Measurements from ENCODE around the gene ZFYVE26.
"Not testable (repeated sequence)": the region's sequence is repeated elsewhere in the genome, so short reads cannot be mapped to it uniquely, and the experiment has no call there.

ZFYVE26 gene

DNA sequence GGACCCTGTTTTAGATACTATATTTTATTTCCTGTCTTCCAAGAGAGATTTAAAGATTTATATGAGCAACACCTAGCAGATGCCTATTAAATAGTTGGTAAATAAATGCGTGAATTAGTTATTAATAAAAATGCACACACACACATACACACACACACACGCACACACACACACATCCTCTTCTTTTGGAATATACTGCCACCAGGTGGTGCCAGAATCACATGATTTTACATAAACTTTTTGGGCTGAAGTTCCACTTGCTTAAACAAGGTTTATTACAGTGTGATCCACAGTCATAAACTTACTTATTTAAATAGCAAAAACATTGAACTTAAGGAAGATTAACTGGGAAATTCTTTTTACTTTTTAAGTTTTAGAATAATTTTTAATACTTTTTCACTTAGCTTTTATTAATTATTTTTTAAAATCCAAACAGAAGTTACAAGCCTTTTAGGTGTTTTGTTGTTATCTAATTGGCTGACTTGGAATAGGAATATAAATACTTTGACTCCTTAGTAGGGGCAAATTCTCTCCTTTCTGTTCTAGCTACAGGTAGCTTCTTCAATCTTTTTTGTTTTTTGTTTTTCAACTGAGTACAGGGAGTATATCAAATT is 20.7 kb upstream of the ZFYVE26 start:
- no peaks in the 10 kb centered on the region for H3K9me3 ChIP-seq (replicated peaks; ENCODE audit: low read length)
- no peaks in the 10 kb centered on the region for H3K27me3 ChIP-seq (ENCODE audit: control insufficient read depth, insufficient read depth, low read length)
- no peaks in the 10 kb centered on the region for H3K36me3 ChIP-seq (ENCODE audit: insufficient read depth, low read length)
- no peak overlapping the region for H3K4me3 ChIP-seq (ENCODE audit: low read length)
- H3K9ac ChIP-seq (ENCODE audit: low read depth, low read length): no peak overlapping the region
- no peak overlapping the region for H3K4me2 ChIP-seq (ENCODE audit: low read length)
- H3K4me1 ChIP-seq (ENCODE audit: control insufficient read depth, insufficient read depth, low read length): no peaks in the 10 kb centered on the region

DNA sequence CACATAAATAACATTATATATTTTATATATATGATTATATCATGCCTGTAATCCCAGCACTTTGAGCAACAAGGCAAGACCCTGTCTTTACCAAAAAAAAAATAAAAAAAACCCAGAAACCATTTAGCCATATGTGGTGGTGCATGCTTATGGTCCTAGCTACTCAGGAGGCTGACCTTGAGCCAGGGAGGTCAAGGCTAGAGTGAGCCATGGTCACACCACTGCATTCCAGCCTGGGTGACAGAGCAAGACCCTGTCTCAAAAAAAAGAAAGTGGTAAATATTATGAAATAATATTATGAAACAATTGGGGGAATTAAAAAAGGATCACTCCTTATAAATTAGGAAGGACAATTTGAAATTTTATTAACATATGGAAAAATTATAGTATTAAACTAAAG is 19.2 kb upstream of the ZFYVE26 start:
- Histone ChIP-seq H3K27me3 (ENCODE audit: control insufficient read depth, insufficient read depth, low read length) (no peaks in the 10 kb centered on the region), H3K9me3 (replicated peaks; ENCODE audit: low read length) (no peaks in the 10 kb centered on the region), H3K36me3 (ENCODE audit: insufficient read depth, low read length) (no peaks in the 10 kb centered on the region), H3K9ac (ENCODE audit: low read depth, low read length) (no peak overlapping the region), H3K4me3 (ENCODE audit: low read length) (no peak overlapping the region), H3K4me2 (ENCODE audit: low read length) (no peak overlapping the region), H3K4me1 (ENCODE audit: control insufficient read depth, insufficient read depth, low read length) (no peaks in the 10 kb centered on the region)

DNA sequence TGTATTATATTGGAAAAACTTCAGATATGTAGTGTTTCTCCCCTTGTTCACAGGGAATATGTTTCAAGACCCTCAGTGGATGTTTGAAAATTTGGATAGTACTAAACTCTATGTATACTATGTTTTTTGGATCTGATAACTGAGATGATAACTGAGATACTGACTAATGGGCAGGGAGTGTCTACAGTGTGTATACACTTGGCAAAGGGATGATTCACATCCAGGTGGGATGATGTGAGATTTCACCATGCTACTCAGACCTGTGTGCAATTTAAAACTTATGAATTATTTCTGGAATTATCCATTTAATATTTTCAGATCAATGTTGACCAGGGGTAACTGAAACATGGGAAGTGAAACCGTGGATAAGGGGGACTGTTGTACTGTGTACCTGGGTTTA is 17.0 kb upstream of the ZFYVE26 start:
- H3K4me2 ChIP-seq (ENCODE audit: low read length): no peak overlapping the region
- H3K36me3 ChIP-seq (ENCODE audit: insufficient read depth, low read length): no peaks in the 10 kb centered on the region
- no peak overlapping the region for H3K4me3 ChIP-seq (ENCODE audit: low read length)
- H3K27me3 ChIP-seq (ENCODE audit: control insufficient read depth, insufficient read depth, low read length): no peaks in the 10 kb centered on the region
- no peaks in the 10 kb centered on the region for H3K9me3 ChIP-seq (replicated peaks; ENCODE audit: low read length)
- no peaks in the 10 kb centered on the region for H3K4me1 ChIP-seq (ENCODE audit: control insufficient read depth, insufficient read depth, low read length)
- H3K9ac ChIP-seq (ENCODE audit: low read depth, low read length): no peak overlapping the region

DNA sequence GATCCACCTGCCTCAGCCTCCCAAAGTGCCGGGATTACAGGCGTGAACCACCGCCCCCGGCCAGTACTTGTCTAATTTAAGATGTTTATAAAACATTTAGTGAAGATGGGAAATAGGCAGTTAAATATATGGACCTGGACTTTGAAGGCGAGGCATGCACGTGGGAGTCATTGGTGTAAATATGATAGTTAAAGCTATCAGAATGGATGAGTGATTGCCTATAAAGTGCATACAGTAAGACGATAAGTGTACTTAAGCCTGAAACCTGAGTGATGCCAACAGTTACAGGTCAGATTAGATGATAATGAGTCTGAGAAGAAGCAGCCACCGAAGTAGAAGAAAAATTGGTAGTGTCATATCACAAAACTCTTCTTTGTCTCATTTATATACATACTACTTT is 14.7 kb upstream of the ZFYVE26 start:
- no peak overlapping the region for H3K4me3 ChIP-seq (ENCODE audit: low read length)
- no peaks in the 10 kb centered on the region for H3K36me3 ChIP-seq (ENCODE audit: insufficient read depth, low read length)
- no peaks in the 10 kb centered on the region for H3K9me3 ChIP-seq (replicated peaks; ENCODE audit: low read length)
- H3K4me1 ChIP-seq (ENCODE audit: control insufficient read depth, insufficient read depth, low read length): no peaks in the 10 kb centered on the region
- no peaks in the 10 kb centered on the region for H3K27me3 ChIP-seq (ENCODE audit: control insufficient read depth, insufficient read depth, low read length)
- H3K4me2 ChIP-seq (ENCODE audit: low read length): no peak overlapping the region
- H3K9ac ChIP-seq (ENCODE audit: low read depth, low read length): no peak overlapping the region

DNA sequence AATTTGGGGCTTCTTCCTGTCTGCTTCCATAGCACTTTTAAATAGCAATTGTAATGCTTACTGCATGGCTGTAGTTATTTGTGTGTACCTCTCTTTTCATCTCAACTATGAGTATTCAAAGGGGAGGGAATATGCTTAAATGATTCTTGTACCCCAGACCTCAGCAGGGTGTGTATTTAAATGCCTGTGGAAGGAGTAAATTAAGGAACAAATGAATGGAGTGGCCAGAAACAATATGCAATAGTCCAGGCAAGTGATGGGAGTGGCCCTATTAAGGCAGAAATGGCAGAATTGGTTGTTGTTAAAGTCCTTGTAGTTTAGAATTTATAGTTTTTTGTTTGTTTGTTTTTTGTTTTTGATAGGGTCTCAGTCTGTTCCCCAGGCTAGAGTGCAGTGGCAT is 4.7 kb upstream of the ZFYVE26 start:
- no peaks in the 10 kb centered on the region for H3K9me3 ChIP-seq (replicated peaks; ENCODE audit: low read length)
- H3K9ac ChIP-seq (ENCODE audit: low read depth, low read length): no peak overlapping the region
- H3K4me3 ChIP-seq (ENCODE audit: low read length): no peak overlapping the region
- H3K36me3 ChIP-seq (ENCODE audit: insufficient read depth, low read length): no peaks in the 10 kb centered on the region
- H3K4me2 ChIP-seq (ENCODE audit: low read length): peak overlapping the region; percentile 87
- H3K27me3 ChIP-seq (ENCODE audit: control insufficient read depth, insufficient read depth, low read length): no peaks in the 10 kb centered on the region
- peaks cover 14% of the 10 kb centered on the region for H3K4me1 ChIP-seq (ENCODE audit: control insufficient read depth, insufficient read depth, low read length)

DNA sequence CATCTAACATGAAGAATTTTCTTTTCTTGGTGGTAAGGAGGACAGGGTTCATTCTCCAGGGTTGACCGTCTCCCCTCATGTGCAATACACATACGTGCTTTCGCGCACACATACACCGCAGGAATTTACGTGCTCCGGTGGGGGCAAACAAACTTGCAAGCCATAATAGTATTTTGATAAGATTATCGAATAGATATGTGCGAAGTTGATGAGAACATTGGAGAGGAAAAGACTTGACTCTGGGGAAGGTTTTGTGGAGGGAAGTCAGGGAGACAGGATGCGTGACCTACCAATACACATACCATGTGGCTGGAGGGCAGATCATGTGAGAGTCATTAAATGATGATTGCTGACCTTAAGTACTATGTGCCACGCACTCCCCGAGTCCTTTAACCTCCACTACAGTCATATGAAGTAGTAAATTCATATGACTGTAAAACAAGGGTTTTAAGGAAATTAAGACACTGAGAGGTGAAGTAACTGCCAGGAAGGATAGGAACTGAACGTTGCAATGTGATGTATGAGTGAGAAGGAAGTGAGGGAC is 4.1 kb upstream of the ZFYVE26 start:
- H3K4me2 ChIP-seq (ENCODE audit: low read length): peak overlapping the region; percentile 87
- no peaks in the 10 kb centered on the region for H3K27me3 ChIP-seq (ENCODE audit: control insufficient read depth, insufficient read depth, low read length)
- peak overlapping the region; percentile 83 for H3K4me3 ChIP-seq (ENCODE audit: low read length)
- H3K36me3 ChIP-seq (ENCODE audit: insufficient read depth, low read length): no peaks in the 10 kb centered on the region
- H3K9ac ChIP-seq (ENCODE audit: low read depth, low read length): peak overlapping the region; percentile 79
- no peaks in the 10 kb centered on the region for H3K9me3 ChIP-seq (replicated peaks; ENCODE audit: low read length)
- peaks cover 16% of the 10 kb centered on the region for H3K4me1 ChIP-seq (ENCODE audit: control insufficient read depth, insufficient read depth, low read length)

DNA sequence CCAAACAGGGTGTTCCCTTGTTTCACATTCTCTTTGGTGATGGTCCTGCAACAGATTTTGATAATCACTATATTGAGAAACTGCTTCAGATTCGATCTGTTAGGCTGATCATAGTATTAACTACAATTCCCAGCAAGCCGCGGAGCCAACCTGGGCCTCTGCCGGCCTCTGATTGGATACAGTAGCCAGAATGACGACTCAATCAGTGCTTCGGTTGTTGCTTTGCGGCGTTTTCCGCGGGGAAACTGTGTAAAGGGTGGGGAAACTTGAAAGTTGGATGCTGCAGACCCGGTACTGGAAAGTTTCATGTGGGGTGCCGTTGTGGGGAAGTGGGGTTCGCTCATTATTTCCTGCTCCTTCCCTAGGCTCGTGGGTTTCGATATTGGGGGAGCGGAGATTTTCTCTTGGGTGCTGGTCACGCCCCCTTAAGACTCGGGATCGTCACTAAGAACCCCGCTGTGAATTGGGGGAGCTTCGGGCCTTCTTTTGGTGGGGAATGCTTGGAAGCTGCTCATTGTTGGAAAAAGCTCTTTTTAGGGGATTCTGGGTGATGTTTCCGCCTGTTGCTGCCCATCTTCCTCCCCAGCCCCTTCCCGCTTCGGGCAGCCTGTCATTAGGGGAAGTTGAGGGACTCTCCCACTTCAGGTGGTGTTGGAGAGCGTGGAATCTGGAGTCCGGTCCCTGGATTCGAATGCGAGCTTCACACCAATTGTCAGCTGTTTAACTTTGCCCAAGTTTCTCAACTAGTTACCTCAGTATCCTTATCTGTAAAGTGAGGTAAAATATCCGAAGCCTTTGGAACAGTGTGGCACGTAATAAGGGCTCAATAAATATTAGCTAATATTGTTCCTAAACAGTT is 3.4 kb upstream of the ZFYVE26 start, which contains the start of gene RAD51B:
RAD51B (plus strand) TSS at position 217 of the 859 bp plus-strand sequence.
- H3K9ac ChIP-seq (ENCODE audit: low read depth, low read length): peak within 1 kb of the TSS; percentile 79
- H3K4me1 ChIP-seq (ENCODE audit: control insufficient read depth, insufficient read depth, low read length): peaks cover 23% of the 10 kb centered on the region
- H3K27me3 ChIP-seq (ENCODE audit: control insufficient read depth, insufficient read depth, low read length): no peaks in the 10 kb centered on the region
- H3K4me2 ChIP-seq (ENCODE audit: low read length): peak within 1 kb of the TSS; percentile 87
- peak within 1 kb of the TSS; percentile 83 for H3K4me3 ChIP-seq (ENCODE audit: low read length)
- H3K9me3 ChIP-seq (replicated peaks; ENCODE audit: low read length): no peaks in the 10 kb centered on the region
- H3K36me3 ChIP-seq (ENCODE audit: insufficient read depth, low read length): no peaks in the 10 kb centered on the region

DNA sequence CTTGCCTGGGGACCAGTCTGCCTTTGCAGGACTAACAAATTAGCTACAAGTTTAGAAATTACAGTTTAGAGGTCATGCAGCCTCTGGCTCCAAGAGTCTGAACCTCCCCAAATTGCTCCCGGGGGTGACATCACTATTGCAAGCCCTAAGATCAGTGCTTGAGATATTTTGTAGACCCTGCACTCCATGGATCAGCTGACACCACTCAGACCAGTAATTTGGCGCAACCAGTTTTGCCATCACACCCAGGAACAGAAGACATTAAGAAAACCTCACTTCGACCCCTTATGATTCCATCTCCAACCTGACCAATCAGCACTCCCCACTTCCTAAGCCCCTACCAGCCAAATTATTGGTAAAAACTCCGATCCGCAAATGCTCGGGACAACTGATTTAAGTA is 2.1 kb upstream of the ZFYVE26 start:
- H3K4me1 ChIP-seq (ENCODE audit: control insufficient read depth, insufficient read depth, low read length): peaks cover 26% of the 10 kb centered on the region
- not testable (repeated sequence) for H3K27me3 ChIP-seq (ENCODE audit: control insufficient read depth, insufficient read depth, low read length); H3K4me3 ChIP-seq (ENCODE audit: low read length)

DNA sequence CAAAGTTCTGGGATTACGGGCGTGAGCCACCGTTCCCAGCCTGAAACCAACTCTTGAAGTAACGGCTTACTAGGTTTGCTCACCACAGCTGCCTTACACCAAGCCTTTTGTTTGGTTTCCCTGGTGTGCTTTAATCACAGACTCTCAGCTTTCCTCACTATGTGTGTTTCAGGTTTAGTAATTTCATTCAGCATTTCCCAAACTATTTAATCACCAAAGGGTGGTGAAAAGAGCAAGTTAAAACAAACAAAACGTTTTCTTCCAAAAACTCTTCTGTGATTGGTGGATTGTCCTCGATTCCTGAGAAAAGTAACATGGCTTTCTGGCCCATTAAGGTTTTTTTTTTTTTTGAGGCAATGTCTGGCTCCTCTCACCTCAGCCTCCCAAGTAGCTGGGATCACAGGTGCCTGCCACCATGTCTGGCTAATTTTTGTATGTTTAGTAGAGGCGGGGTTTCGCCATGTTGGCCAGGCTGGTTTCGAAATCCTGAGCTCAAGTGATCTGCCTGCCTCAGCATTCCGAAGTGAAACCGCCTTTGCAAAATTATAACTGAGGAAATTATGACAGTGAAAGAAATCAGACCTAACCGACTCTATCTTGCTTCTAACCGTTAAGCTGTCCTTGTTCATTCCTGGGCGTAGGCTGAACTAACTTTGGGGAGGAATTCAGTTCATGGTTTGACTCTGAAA is 1.5 kb upstream of the ZFYVE26 start:
- Histone ChIP-seq H3K4me1 (ENCODE audit: control insufficient read depth, insufficient read depth, low read length) (peaks cover 26% of the 10 kb centered on the region), H3K36me3 (ENCODE audit: insufficient read depth, low read length) (peaks cover 6% of the 10 kb centered on the region), H3K4me2 (ENCODE audit: low read length) (no peak overlapping the region)

More for the DNA sequence above, 2.1 kb upstream of the ZFYVE26 start:
- not testable (repeated sequence) for H3K9ac ChIP-seq (ENCODE audit: low read depth, low read length); H3K4me2 ChIP-seq (ENCODE audit: low read length); H3K9me3 ChIP-seq (replicated peaks; ENCODE audit: low read length); H3K36me3 ChIP-seq (ENCODE audit: insufficient read depth, low read length)

DNA sequence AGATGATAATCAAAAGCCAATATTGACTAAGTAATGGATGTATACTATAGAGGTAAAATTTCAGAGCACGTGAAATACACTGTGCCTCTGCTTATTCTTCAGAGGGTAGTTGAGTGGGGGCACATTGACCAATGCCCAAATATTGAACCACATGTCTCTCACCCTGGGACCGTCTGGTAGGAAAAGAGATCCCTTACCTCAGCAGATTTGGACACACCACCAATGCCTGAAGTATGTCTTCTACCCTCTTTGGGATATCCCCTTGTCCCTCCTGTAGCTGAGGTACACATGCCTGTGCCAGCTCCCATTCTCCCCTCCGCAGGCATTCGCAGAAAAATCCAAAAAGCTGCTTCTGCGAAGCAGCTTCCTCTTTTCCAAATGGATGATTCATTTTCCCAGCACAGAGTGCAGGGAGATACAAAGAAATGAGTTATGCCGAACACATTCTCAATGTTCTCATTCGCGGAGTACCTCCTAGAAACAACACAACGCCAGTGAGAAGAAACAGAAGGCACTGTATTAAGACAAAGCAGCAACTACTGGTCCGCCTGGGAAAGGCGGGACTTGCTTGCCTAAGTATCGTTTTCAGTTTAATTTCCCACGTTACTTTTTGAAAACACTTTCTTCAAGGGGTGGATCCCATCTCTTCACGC is 691 bp downstream of the ZFYVE26 start:
- Histone ChIP-seq H3K4me3 (ENCODE audit: low read length) (peak overlapping the region; percentile 83), H3K9ac (ENCODE audit: low read depth, low read length) (peak overlapping the region; percentile 84), H3K4me1 (ENCODE audit: control insufficient read depth, insufficient read depth, low read length) (peaks cover 23% of the 10 kb centered on the region), H3K36me3 (ENCODE audit: insufficient read depth, low read length) (peaks cover 10% of the 10 kb centered on the region), H3K4me2 (ENCODE audit: low read length) (peak overlapping the region; percentile 87), H3K9me3 (replicated peaks; ENCODE audit: low read length) (no peaks in the 10 kb centered on the region), H3K27me3 (ENCODE audit: control insufficient read depth, insufficient read depth, low read length) (no peaks in the 10 kb centered on the region)

More for the DNA sequence above, 1.5 kb upstream of the ZFYVE26 start:
- no peaks in the 10 kb centered on the region for H3K27me3 ChIP-seq (ENCODE audit: control insufficient read depth, insufficient read depth, low read length)
- H3K9me3 ChIP-seq (replicated peaks; ENCODE audit: low read length): no peaks in the 10 kb centered on the region
- no peak overlapping the region for H3K9ac ChIP-seq (ENCODE audit: low read depth, low read length)
- H3K4me3 ChIP-seq (ENCODE audit: low read length): no peak overlapping the region

DNA sequence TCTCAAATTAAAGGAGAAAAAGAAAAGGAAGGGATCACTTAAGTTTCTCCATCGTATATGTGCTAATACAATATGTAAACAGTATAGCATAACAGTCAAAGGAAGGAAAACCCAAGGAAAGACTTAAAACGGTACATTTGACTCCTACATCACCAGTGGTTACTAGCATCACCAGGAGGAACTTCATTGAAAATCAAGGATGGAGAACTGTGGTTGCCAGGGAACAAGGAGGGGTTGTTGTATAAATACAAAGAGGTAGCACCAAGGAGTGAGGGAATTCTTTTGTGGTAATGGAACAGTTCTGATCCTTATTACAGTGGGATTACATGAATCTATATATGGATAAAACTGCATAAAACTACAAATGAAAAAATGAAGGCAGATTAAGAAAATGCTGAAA is 1.6 kb downstream of the ZFYVE26 start:
- Histone ChIP-seq H3K4me2 (ENCODE audit: low read length) (peak overlapping the region; percentile 87), H3K4me3 (ENCODE audit: low read length) (peak overlapping the region; percentile 83), H3K9ac (ENCODE audit: low read depth, low read length) (peak overlapping the region; percentile 84), H3K36me3 (ENCODE audit: insufficient read depth, low read length) (peaks cover 13% of the 10 kb centered on the region), H3K9me3 (replicated peaks; ENCODE audit: low read length) (no peaks in the 10 kb centered on the region), H3K27me3 (ENCODE audit: control insufficient read depth, insufficient read depth, low read length) (no peaks in the 10 kb centered on the region), H3K4me1 (ENCODE audit: control insufficient read depth, insufficient read depth, low read length) (peaks cover 17% of the 10 kb centered on the region)
